Measurements from ENCODE around the gene ADAP1.

ADAP1 gene

DNA sequence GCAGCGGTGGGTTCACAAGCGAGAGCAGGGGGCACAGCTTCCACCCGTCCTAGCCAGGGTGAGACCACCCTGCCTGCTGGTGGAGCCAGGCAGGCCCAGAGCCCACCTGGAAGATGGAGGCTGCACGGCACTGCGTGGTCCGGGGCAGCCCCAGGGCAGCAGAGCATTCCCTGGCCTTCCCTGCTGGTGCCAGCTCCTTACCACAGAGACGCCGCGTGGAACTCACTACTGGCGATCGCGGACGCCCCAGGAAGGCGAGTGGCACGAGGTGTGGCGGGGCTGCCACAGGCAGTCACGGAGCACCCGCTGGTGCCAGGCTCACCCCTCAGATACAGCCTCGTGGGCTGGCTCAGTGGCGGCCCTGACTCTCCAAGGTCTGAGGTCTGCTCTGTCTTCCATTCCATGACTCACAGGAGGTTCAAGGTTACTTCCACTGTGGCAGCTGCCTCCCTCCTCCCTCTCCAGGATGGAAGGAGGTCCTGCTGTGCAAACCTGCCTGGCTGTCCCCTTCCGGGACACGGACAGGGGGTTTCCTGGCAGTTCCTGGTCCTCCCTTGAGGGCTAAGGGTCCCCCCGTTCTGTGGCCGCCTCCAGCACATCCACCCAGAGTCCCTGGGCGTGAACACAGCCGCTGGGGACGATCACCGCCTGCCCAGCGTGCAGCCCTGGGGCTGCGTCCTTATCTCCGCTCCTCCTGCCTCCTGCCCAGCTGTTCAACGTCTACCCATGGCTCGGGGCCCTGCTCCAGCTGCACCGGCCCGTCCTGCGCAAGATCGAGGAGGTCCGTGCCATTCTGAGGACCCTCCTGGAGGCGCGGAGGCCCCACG, 31.6 kb upstream of the ADAP1 start:
- Histone ChIP-seq H3K27ac (ENCODE audit: extremely low read depth, low read depth, low read length) (no peak overlapping the region), H3K4me1 (ENCODE audit: control insufficient read depth, insufficient read depth, low read length) (no peaks in the 10 kb centered on the region), H3K36me3 (ENCODE audit: control insufficient read depth in 2 of 2, insufficient read depth in 1 of 2, low read length in 2 of 2) (no peaks in the 10 kb centered on the region), H3K9me3 (ENCODE audit: control insufficient read depth, insufficient read depth, low read depth, low read length) (no peaks in the 10 kb centered on the region), H3K4me3 (ENCODE audit: low read depth, low read length) (no peak overlapping the region)
- TF ChIP-seq ZNF600 (tag by site-specific recombination; IDR thresholded peaks at IDR 0.05): peak; percentile 68; the same call in 1 of the 2 replicates
- peak; percentile 44 for TF ChIP-seq ZNF341 (tag by site-specific recombination; IDR thresholded peaks at IDR 0.05; ENCODE audit: low read depth)
- TF ChIP-seq ZIC2 (tag by site-specific recombination; IDR thresholded peaks at IDR 0.05): peak; percentile 60
- no peak for TF ChIP-seq ZNF548 (tag by site-specific recombination; IDR thresholded peaks at IDR 0.05)
- POLR2A ChIA-PET: interaction anchor here (1.2 kb wide), 1 partner anchor 11 kb away, joined by 3 read pairs; the partner anchor contains the start of gene COX19
- CTCF ChIA-PET: interaction anchor here (0.9 to 1.0 kb wide), 2 partner anchors 59 to 80 kb away, joined by 4 to 5 read pairs; partner anchors contain the start of gene GPR146

DNA sequence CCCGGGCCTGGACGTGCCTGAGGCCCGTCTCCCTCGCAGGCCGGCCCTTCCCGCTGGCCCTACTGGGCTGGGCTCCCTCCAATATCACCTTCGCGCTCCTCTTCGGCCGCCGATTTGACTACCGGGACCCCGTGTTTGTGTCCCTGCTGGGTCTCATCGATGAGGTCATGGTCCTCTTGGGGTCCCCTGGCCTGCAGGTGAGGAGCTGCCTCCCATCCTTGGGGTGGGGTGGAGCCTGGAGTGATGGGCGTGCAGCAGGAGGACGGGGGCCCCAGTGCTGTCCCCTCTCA, 30.6 kb upstream of the ADAP1 start:
- H3K4me3 ChIP-seq (ENCODE audit: low read depth, low read length): no peak overlapping the region
- CTCF ChIA-PET: interaction anchor here (0.6 to 1.4 kb wide), 5 partner anchors 12 to 666 kb away, joined by 3 to 4 read pairs (median 4); partner anchors contain the start of gene GPR146
- H3K9me3 ChIP-seq (ENCODE audit: control insufficient read depth, insufficient read depth, low read depth, low read length): no peaks in the 10 kb centered on the region
- POLR2A ChIA-PET: interaction anchor here (1.2 kb wide), 1 partner anchor 10 kb away, joined by 3 read pairs; the partner anchor contains the start of gene COX19
- TF ChIP-seq ZBTB21 (tag by site-specific recombination; IDR thresholded peaks at IDR 0.05): no peak
- no peak for TF ChIP-seq ZNF654 (tag by site-specific recombination; IDR thresholded peaks at IDR 0.05; ENCODE audit: low read depth)
- H3K36me3 ChIP-seq (ENCODE audit: control insufficient read depth in 2 of 2, insufficient read depth in 1 of 2, low read length in 2 of 2): no peaks in the 10 kb centered on the region
- H3K4me1 ChIP-seq (ENCODE audit: control insufficient read depth, insufficient read depth, low read length): no peaks in the 10 kb centered on the region
- H3K27ac ChIP-seq (ENCODE audit: extremely low read depth, low read depth, low read length): no peak overlapping the region

DNA sequence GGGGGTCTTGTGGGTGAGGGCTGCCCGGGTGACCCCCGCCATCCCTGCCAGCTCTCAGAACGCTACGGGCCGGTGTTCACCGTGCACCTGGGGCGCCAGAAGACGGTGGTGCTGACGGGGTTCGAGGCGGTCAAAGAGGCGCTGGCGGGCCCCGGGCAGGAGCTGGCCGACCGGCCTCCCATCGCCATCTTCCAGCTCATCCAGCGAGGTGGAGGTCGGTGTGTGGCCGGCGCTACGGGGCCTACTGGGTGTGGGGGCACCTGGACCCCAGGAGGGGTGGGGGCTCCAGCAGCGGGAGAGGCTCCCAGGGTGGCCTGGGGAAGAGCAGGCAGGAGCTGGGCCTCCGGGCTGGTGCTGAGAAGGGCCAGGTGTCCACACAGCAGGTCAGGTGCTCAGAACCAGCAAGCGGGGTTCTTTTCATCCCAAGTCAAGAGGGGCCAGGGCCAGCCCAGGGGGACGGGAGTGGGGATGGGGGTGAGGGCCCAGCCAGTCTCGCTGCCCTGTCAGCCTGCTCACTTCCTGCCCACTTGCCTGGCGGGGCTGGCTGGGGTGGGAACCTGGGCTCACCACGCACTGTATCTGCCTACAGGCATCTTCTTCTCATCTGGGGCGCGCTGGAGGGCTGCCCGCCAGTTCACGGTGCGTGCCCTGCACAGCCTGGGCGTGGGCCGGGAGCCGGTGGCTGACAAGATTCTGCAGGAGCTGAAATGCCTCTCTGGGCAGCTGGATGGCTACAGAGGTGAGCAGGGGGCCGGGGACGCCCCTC, 30.1 kb upstream of the ADAP1 start:
- H3K4me1 ChIP-seq (ENCODE audit: control insufficient read depth, insufficient read depth, low read length): no peaks in the 10 kb centered on the region
- no peaks in the 10 kb centered on the region for H3K36me3 ChIP-seq (ENCODE audit: control insufficient read depth in 2 of 2, insufficient read depth in 1 of 2, low read length in 2 of 2)
- POLR2A ChIA-PET: interaction anchor here (0.6 kb wide), 1 partner anchor 9 kb away, joined by 3 read pairs; the partner anchor contains the start of gene COX19
- no peak overlapping the region for H3K27ac ChIP-seq (ENCODE audit: extremely low read depth, low read depth, low read length)
- H3K4me3 ChIP-seq (ENCODE audit: low read depth, low read length): no peak overlapping the region
- no peaks in the 10 kb centered on the region for H3K9me3 ChIP-seq (ENCODE audit: control insufficient read depth, insufficient read depth, low read depth, low read length)
- no peak for TF ChIP-seq ZNF521 (tag by site-specific recombination; IDR thresholded peaks at IDR 0.05)
- TF ChIP-seq ZNF324 (tag by site-specific recombination; IDR thresholded peaks at IDR 0.05): no peak
- TF ChIP-seq, protein P1, sequence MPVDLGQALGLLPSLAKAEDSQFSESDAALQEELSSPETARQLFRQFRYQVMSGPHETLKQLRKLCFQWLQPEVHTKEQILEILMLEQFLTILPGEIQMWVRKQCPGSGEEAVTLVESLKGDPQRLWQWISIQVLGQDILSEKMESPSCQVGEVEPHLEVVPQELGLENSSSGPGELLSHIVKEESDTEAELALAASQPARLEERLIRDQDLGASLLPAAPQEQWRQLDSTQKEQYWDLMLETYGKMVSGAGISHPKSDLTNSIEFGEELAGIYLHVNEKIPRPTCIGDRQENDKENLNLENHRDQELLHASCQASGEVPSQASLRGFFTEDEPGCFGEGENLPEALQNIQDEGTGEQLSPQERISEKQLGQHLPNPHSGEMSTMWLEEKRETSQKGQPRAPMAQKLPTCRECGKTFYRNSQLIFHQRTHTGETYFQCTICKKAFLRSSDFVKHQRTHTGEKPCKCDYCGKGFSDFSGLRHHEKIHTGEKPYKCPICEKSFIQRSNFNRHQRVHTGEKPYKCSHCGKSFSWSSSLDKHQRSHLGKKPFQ (tag by site-specific recombination; IDR thresholded peaks at IDR 0.05): no peak
- TF ChIP-seq, protein P2, sequence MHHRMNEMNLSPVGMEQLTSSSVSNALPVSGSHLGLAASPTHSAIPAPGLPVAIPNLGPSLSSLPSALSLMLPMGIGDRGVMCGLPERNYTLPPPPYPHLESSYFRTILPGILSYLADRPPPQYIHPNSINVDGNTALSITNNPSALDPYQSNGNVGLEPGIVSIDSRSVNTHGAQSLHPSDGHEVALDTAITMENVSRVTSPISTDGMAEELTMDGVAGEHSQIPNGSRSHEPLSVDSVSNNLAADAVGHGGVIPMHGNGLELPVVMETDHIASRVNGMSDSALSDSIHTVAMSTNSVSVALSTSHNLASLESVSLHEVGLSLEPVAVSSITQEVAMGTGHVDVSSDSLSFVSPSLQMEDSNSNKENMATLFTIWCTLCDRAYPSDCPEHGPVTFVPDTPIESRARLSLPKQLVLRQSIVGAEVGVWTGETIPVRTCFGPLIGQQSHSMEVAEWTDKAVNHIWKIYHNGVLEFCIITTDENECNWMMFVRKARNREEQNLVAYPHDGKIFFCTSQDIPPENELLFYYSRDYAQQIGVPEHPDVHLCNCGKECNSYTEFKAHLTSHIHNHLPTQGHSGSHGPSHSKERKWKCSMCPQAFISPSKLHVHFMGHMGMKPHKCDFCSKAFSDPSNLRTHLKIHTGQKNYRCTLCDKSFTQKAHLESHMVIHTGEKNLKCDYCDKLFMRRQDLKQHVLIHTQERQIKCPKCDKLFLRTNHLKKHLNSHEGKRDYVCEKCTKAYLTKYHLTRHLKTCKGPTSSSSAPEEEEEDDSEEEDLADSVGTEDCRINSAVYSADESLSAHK (tag by site-specific recombination; IDR thresholded peaks at IDR 0.05): no peak
- TF ChIP-seq, protein P3, sequence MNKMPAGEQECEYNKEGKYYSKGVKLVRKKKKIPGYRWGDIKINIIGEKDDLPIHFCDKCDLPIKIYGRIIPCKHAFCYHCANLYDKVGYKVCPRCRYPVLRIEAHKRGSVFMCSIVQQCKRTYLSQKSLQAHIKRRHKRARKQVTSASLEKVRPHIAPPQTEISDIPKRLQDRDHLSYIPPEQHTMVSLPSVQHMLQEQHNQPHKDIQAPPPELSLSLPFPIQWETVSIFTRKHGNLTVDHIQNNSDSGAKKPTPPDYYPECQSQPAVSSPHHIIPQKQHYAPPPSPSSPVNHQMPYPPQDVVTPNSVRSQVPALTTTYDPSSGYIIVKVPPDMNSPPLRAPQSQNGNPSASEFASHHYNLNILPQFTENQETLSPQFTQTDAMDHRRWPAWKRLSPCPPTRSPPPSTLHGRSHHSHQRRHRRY (tag by site-specific recombination; IDR thresholded peaks at IDR 0.05): no peak
- CTCF ChIA-PET: interaction anchor here (0.6 to 1.4 kb wide), 4 partner anchors 13 to 666 kb away, joined by 3 to 4 read pairs (median 4); no protein-coding TSS in a partner anchor
